Measurements from ENCODE around the gene DFFA. TPM values are rescaled to one million over a fixed set of nuclear protein-coding genes. Genes with fewer than 3 reads are reported as not detected.
"Not testable (repeated sequence)": the region's sequence is repeated elsewhere in the genome, so short reads cannot be mapped to it uniquely, and the experiment has no call there.

DFFA gene
- total RNA-seq, 1 donor, result 52.2 TPM

GRCh38 chr1:10475510-10475909, 3.2 kb upstream of the DFFA start:
- H3K4me3 ChIP-seq (ENCODE audit: low read depth, low read length), result peak overlapping the region; percentile 90
- no peak for TF ChIP-seq CTCF (IDR thresholded peaks at IDR 0.05; ENCODE audit: insufficient read depth, low read depth, low read length)
- no peak for DNase-seq (ENCODE audit: low read depth)

- TF ChIP-seq CTCF (IDR thresholded peaks at IDR 0.05; ENCODE audit: insufficient read depth, low read depth, low read length), result no peak
- peak within 1 kb of the TSS; percentile 90 for H3K4me3 ChIP-seq (ENCODE audit: low read depth, low read length)
- peak; percentile 79 for DNase-seq (ENCODE audit: low read depth)
Observed at GRCh38 chr1:10474613-10475507, 2.5 kb upstream of the DFFA start, which contains the start of gene PEX14. TSS of gene PEX14 (plus strand) at chr1:10474950. CDS start at chr1:10474967, 17 bp downstream.

GRCh38 chr1:10474309-10474612, 1.9 kb upstream of the DFFA start:
- H3K4me3 ChIP-seq (ENCODE audit: low read depth, low read length), result peak overlapping the region; percentile 90
- not testable (repeated sequence) for DNase-seq (ENCODE audit: low read depth)

GRCh38 chr1:10473145-10473765, 926 bp upstream of the DFFA start:
- no peak for TF ChIP-seq CTCF (IDR thresholded peaks at IDR 0.05; ENCODE audit: insufficient read depth, low read depth, low read length)
- no peak overlapping the region for H3K4me3 ChIP-seq (ENCODE audit: low read depth, low read length)
- DNase-seq (ENCODE audit: low read depth), result no peak

- H3K4me3 ChIP-seq (ENCODE audit: low read depth, low read length), result peak overlapping the region; percentile 90
- TF ChIP-seq CTCF (IDR thresholded peaks at IDR 0.05; ENCODE audit: insufficient read depth, low read depth, low read length), result no peak
- DNase-seq (ENCODE audit: low read depth), result peak; percentile 52
Observed at GRCh38 chr1:10471411-10472219, 714 bp downstream of the DFFA start.

- H3K4me3 ChIP-seq (ENCODE audit: low read depth, low read length), result no peak overlapping the region
- TF ChIP-seq CTCF (IDR thresholded peaks at IDR 0.05; ENCODE audit: insufficient read depth, low read depth, low read length), result no peak
- no peak for DNase-seq (ENCODE audit: low read depth)
Observed at GRCh38 chr1:10470043-10470442, 2.3 kb downstream of the DFFA start.

- no peak overlapping the region for H3K4me3 ChIP-seq (ENCODE audit: low read depth, low read length)
- TF ChIP-seq CTCF (IDR thresholded peaks at IDR 0.05; ENCODE audit: insufficient read depth, low read depth, low read length), result no peak
- DNase-seq (ENCODE audit: low read depth), result no peak
Observed at GRCh38 chr1:10467078-10467477, 5.3 kb downstream of the DFFA start.
